ENCODE measurements around the gene JMJD8. TPM values are rescaled to one million over a fixed set of nuclear protein-coding genes. Genes with fewer than 3 reads are reported as not detected.

The JMJD8 gene
- total and polyA plus RNA-seq, 2 donors (not counting 1 experiment from before 2014, with no cell fraction given), result 23.8 to 31.5 TPM

- Histone ChIP-seq H3K4me2 (ENCODE audit: extremely low read depth, insufficient read depth, low read length) (peak overlapping the region; percentile 94), H4K20me1 (ENCODE audit: control insufficient read depth, extremely low read depth, insufficient read depth, low read length) (no peaks in the 10 kb centered on the region), H3K27ac (ENCODE audit: insufficient read depth, low read length) (peak overlapping the region; percentile 73), H3K4me3 (replicated peaks in 1 of 4; ENCODE audit: control extremely low read depth in 1 of 4, insufficient read depth in 1 of 4, low read depth in 3 of 4, low read length in 4 of 4) (peak overlapping the region; percentile 66 to 90 (median 88)), H3K9me3 (ENCODE audit: control insufficient read depth, insufficient read depth, low read depth, low read length) (no peaks in the 10 kb centered on the region), H3K79me2 (ENCODE audit: control insufficient read depth, insufficient read depth, low read length) (peaks cover 23% of the 10 kb centered on the region), H3K4me1 (ENCODE audit: control insufficient read depth, extremely low read depth, insufficient read depth, low read length) (peaks cover 7% of the 10 kb centered on the region), H3K27me3 (ENCODE audit: control insufficient read depth, insufficient read depth, low read length) (no peaks in the 10 kb centered on the region), H3K9ac (ENCODE audit: insufficient read depth, low read length) (peak overlapping the region; percentile 89), H2AFZ (ENCODE audit: low read length) (no peak overlapping the region), H3K36me3 (ENCODE audit: control insufficient read depth, insufficient read depth, low read length) (peaks cover 39% of the 10 kb centered on the region)
- DNase-seq (ENCODE audit: low read depth in 2 of 2), result no peak
- TF ChIP-seq, protein P1, sequence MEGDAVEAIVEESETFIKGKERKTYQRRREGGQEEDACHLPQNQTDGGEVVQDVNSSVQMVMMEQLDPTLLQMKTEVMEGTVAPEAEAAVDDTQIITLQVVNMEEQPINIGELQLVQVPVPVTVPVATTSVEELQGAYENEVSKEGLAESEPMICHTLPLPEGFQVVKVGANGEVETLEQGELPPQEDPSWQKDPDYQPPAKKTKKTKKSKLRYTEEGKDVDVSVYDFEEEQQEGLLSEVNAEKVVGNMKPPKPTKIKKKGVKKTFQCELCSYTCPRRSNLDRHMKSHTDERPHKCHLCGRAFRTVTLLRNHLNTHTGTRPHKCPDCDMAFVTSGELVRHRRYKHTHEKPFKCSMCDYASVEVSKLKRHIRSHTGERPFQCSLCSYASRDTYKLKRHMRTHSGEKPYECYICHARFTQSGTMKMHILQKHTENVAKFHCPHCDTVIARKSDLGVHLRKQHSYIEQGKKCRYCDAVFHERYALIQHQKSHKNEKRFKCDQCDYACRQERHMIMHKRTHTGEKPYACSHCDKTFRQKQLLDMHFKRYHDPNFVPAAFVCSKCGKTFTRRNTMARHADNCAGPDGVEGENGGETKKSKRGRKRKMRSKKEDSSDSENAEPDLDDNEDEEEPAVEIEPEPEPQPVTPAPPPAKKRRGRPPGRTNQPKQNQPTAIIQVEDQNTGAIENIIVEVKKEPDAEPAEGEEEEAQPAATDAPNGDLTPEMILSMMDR (conservative IDR thresholded peaks at IDR 0.05 in 1 of 2, IDR thresholded peaks at IDR 0.05 in 1 of 2; ENCODE audit: low read depth in 1 of 2, low read length in 2 of 2), result no peak
- no peak for TF ChIP-seq EZH2 (IDR thresholded peaks at IDR 0.05; ENCODE audit: low read length, missing control alignments)
Observed at GRCh38 chr16:668519-669171, 15.5 kb downstream of the JMJD8 start.

- DNase-seq (ENCODE audit: low read depth in 2 of 2), result peak; percentile 84 to 88
- Histone ChIP-seq H2AFZ (ENCODE audit: low read length) (peak within 1 kb of the TSS; percentile 89), H3K36me3 (ENCODE audit: control insufficient read depth, insufficient read depth, low read length) (peaks cover 38% of the 10 kb centered on the region)
Observed at GRCh38 chr16:667780-668518, 16.2 kb downstream of the JMJD8 start, which contains the start of gene RHOT2. TSS of gene RHOT2 (plus strand) at chr16:668132. CDS start at chr16:668200, 68 bp downstream.

More at GRCh38 chr16:667780-668518, 16.2 kb downstream of the JMJD8 start, which contains the start of gene RHOT2:
- peaks cover 7% of the 10 kb centered on the region for H3K4me1 ChIP-seq (ENCODE audit: control insufficient read depth, extremely low read depth, insufficient read depth, low read length)
- H3K79me2 ChIP-seq (ENCODE audit: control insufficient read depth, insufficient read depth, low read length), result peaks cover 23% of the 10 kb centered on the region
- no peaks in the 10 kb centered on the region for H3K27me3 ChIP-seq (ENCODE audit: control insufficient read depth, insufficient read depth, low read length)
- no peaks in the 10 kb centered on the region for H3K9me3 ChIP-seq (ENCODE audit: control insufficient read depth, insufficient read depth, low read depth, low read length)
- no peaks in the 10 kb centered on the region for H4K20me1 ChIP-seq (ENCODE audit: control insufficient read depth, extremely low read depth, insufficient read depth, low read length)
- TF ChIP-seq EZH2 (IDR thresholded peaks at IDR 0.05; ENCODE audit: low read length, missing control alignments), result no peak
- TF ChIP-seq, protein P1 (conservative IDR thresholded peaks at IDR 0.05 in 1 of 2, IDR thresholded peaks at IDR 0.05 in 1 of 2; ENCODE audit: low read depth in 1 of 2, low read length in 2 of 2), result peak; percentile 38 to 56
- H3K4me2 ChIP-seq (ENCODE audit: extremely low read depth, insufficient read depth, low read length), result peak within 1 kb of the TSS; percentile 94
- H3K9ac ChIP-seq (ENCODE audit: insufficient read depth, low read length), result peak within 1 kb of the TSS; percentile 89
- H3K4me3 ChIP-seq (replicated peaks in 1 of 4; ENCODE audit: control extremely low read depth in 1 of 4, insufficient read depth in 1 of 4, low read depth in 3 of 4, low read length in 4 of 4), result peak within 1 kb of the TSS; percentile 66 to 90 (median 88)
- peak within 1 kb of the TSS; percentile 73 for H3K27ac ChIP-seq (ENCODE audit: insufficient read depth, low read length)
